Hepatocyte (in vitro differentiated cells): ENCODE data around the gene RUSC1. TPM values are rescaled to one million over a fixed set of nuclear protein-coding genes. Genes with fewer than 3 reads are reported as not detected.

Experiments
- DNase-seq: peaks from one replicate; pipeline ENCODE4 v3.0.0-alpha.2; 2016; ENCODE audit warnings: low spot score
- H2AFZ ChIP-seq: fragments of 200-600 bp; sonication (generic); 2 replicates; pipeline ENCODE4 v1.6.0; 2016; ENCODE audit warnings: antibody characterized with exemption, mild to moderate bottlenecking
- H3K27ac ChIP-seq: fragments of 200-600 bp; sonication (generic); 2 replicates; pipeline ENCODE4 v1.5.1; 2016; ENCODE audit warnings: mild to moderate bottlenecking
- H3K27me3 ChIP-seq: fragments of 200-600 bp; sonication (generic); 2 replicates; pipeline ENCODE4 v1.6.1; 2016
- H3K36me3 ChIP-seq: fragments of 200-600 bp; sonication (generic); replicated peaks from 2 replicates; pipeline ENCODE4 v1.5.1; 2016; ENCODE audit warnings: low read depth; ENCODE audit not compliant: insufficient read depth
- H3K4me1 ChIP-seq: fragments of 200-600 bp; sonication (generic); 2 replicates; pipeline ENCODE4 v1.5.1; 2016; ENCODE audit warnings: mild to moderate bottlenecking, moderate library complexity; ENCODE audit not compliant: insufficient read depth
- H3K4me2 ChIP-seq: fragments of 200-600 bp; sonication (generic); 2 replicates; pipeline ENCODE4 v1.6.0; 2016
- H3K4me3 ChIP-seq: fragments of 200-600 bp; sonication (generic); 2 replicates; pipeline ENCODE4 v1.5.1; 2016; ENCODE audit warnings: mild to moderate bottlenecking
- H3K79me2 ChIP-seq: fragments of 200-600 bp; sonication (generic); 2 replicates; pipeline ENCODE4 v1.6.0; 2017; ENCODE audit warnings: mild to moderate bottlenecking
- H3K9me2 ChIP-seq: fragments of 200-600 bp; sonication (generic); replicated peaks from 2 replicates; pipeline ENCODE4 v1.6.0; 2017; ENCODE audit warnings: mild to moderate bottlenecking; ENCODE audit not compliant: insufficient read depth
- H3K9me3 ChIP-seq: fragments of 200-600 bp; sonication (generic); 2 replicates; pipeline ENCODE4 v1.5.1; 2016; ENCODE audit warnings: low read depth, mild to moderate bottlenecking
- H4K20me1 ChIP-seq: fragments of 200-600 bp; sonication (generic); 2 replicates; pipeline ENCODE4 v1.6.0; 2016; ENCODE audit warnings: mild to moderate bottlenecking; ENCODE audit not compliant: insufficient read depth, poor library complexity, severe bottlenecking
- CTCF ChIP-seq: fragments of 200-600 bp; sonication (generic); IDR thresholded peaks from 2 replicates; pipeline ENCODE4 v1.5.1; 2016; ENCODE audit warnings: antibody characterized with exemption, mild to moderate bottlenecking; ENCODE audit not compliant: poor library complexity
- EZH2 ChIP-seq: fragments of 200-600 bp; sonication (generic); IDR thresholded peaks from 2 replicates; pipeline ENCODE4 v1.6.1; 2016; ENCODE audit warnings: antibody characterized with exemption, mild to moderate bottlenecking, borderline replicate concordance
- EZH2phosphoT487 ChIP-seq: fragments of 200-600 bp; sonication (generic); IDR thresholded peaks from one replicate; pipeline ENCODE4 v1.6.1; 2018; ENCODE audit warnings: antibody characterized with exemption, mild to moderate bottlenecking, low read depth, moderate library complexity; ENCODE audit not compliant: unreplicated experiment, severe bottlenecking
- WGBS: methylation state at CpG from one replicate; pipeline ENCODE4 v1.1.6; 2016; ENCODE audit warnings: low lambda C conversion rate; ENCODE audit errors: missing lambda C conversion rate; 5-methylcytosine and 5-hydroxymethylcytosine counted together
- polyA plus RNA-seq: library from polyadenylated mRNA; unstranded; fragments of >200 nt; fragmentation: Nextera tagmentation; extraction: Ambion mirVana; gene quantifications from 2 replicates; pipeline ENCODE4 v1.2.1, GENCODE V29; 2016
- total RNA-seq: library from RNA; depleted of rRNA; stranded (reverse); fragments of >200 nt; gene quantifications from 2 replicates; pipeline ENCODE4 v1.2.3, GENCODE V29; 2014

The RUSC1 gene
- total and polyA plus RNA-seq, 2 experiments from 2014 or later, result 22.3 to 48.4 TPM

- Histone ChIP-seq H3K79me2 (peaks cover 48% of the 10 kb centered on the region), H3K36me3 (no peaks in the 10 kb centered on the region)
Measured at GRCh38 chr1:155309423-155310021, 11.2 kb upstream of the RUSC1 start.

GRCh38 chr1:155313261-155313660 lies 7.4 kb upstream of the RUSC1 start:
- Histone ChIP-seq H3K27ac (no peak overlapping the region), H3K4me3 (no peak overlapping the region), H4K20me1 (peaks cover 3% of the 10 kb centered on the region), H3K27me3 (no peaks in the 10 kb centered on the region), H3K79me2 (peaks cover 53% of the 10 kb centered on the region), H3K36me3 (no peaks in the 10 kb centered on the region), H3K9me3 (no peaks in the 10 kb centered on the region), H3K4me1 (peaks cover 28% of the 10 kb centered on the region), H3K4me2 (no peak overlapping the region), H2AFZ (no peak overlapping the region), H3K9me2 (no peaks in the 10 kb centered on the region)
- TF ChIP-seq CTCF (no peak), EZH2phosphoT487 (no peak)
- no peak for DNase-seq
- WGBS, result 94% methylated on average over 8 of the region's 8 CpGs

More at GRCh38 chr1:155309423-155310021, 11.2 kb upstream of the RUSC1 start:
- Histone ChIP-seq H3K9me2 (no peaks in the 10 kb centered on the region), H3K4me3 (peak overlapping the region; percentile 72), H3K27ac (peak overlapping the region; percentile 92), H3K27me3 (no peaks in the 10 kb centered on the region), H3K4me2 (peak overlapping the region; percentile 97), H2AFZ (no peak overlapping the region), H3K4me1 (peaks cover 17% of the 10 kb centered on the region), H3K9me3 (no peaks in the 10 kb centered on the region), H4K20me1 (peaks cover 3% of the 10 kb centered on the region)
- WGBS, result 43% methylated on average over 11 of the region's 11 CpGs
- peak; percentile 56 for DNase-seq
- TF ChIP-seq EZH2phosphoT487, result no peak
- TF ChIP-seq EZH2, result no peak
- no peak for TF ChIP-seq CTCF

GRCh38 chr1:155316922-155317321 lies 3.8 kb upstream of the RUSC1 start:
- Histone ChIP-seq H4K20me1 (peaks cover 4% of the 10 kb centered on the region), H3K27me3 (no peaks in the 10 kb centered on the region), H3K79me2 (peaks cover 25% of the 10 kb centered on the region), H3K9me3 (no peaks in the 10 kb centered on the region), H3K9me2 (no peaks in the 10 kb centered on the region), H2AFZ (no peak overlapping the region), H3K4me1 (peaks cover 19% of the 10 kb centered on the region), H3K4me2 (peak overlapping the region; percentile 45), H3K4me3 (no peak overlapping the region), H3K27ac (peak overlapping the region; percentile 54), H3K36me3 (no peaks in the 10 kb centered on the region)
- TF ChIP-seq EZH2phosphoT487 (no peak), EZH2 (no peak), CTCF (no peak)
- whole genome bisulfite sequencing, result 70% methylated on average over 3 of the region's 3 CpGs
- no peak for DNase-seq
